ENCODE data around the gene PIP4K2A.

DNA sequence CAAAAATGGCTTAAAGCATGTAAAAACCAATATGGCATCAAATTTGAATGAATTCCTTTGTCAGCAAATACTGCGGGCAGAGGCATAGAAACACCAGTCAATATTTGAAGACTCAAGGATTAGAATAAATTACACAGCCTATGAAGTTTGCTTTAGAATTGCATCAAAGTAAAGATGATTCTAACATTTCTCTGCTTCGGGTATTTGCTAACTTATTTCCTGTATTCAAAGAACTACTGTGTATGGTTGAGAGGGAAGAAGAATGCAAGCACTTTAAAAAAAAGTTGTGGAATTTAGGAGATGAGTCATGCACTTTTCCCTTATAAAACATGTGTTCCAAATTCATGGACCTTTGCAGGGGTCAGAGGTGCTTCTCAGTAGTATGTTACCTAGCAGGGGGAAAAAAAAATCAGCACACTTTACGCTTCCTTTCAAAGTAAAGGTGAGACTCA lies 90.1 kb downstream of the PIP4K2A start:
- TF ChIP-seq POLR2A (IDR thresholded peaks at IDR 0.05), result no peak
- TF ChIP-seq, protein P1, sequence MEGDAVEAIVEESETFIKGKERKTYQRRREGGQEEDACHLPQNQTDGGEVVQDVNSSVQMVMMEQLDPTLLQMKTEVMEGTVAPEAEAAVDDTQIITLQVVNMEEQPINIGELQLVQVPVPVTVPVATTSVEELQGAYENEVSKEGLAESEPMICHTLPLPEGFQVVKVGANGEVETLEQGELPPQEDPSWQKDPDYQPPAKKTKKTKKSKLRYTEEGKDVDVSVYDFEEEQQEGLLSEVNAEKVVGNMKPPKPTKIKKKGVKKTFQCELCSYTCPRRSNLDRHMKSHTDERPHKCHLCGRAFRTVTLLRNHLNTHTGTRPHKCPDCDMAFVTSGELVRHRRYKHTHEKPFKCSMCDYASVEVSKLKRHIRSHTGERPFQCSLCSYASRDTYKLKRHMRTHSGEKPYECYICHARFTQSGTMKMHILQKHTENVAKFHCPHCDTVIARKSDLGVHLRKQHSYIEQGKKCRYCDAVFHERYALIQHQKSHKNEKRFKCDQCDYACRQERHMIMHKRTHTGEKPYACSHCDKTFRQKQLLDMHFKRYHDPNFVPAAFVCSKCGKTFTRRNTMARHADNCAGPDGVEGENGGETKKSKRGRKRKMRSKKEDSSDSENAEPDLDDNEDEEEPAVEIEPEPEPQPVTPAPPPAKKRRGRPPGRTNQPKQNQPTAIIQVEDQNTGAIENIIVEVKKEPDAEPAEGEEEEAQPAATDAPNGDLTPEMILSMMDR (IDR thresholded peaks at IDR 0.05), result no peak
